Neuronal stem cell (in vitro differentiated cells): ENCODE measurements around the gene ZNF563. TPM values are rescaled to one million over a fixed set of nuclear protein-coding genes. Genes with fewer than 3 reads are reported as not detected.

Experiments used
- DNase-seq: peaks from one replicate; pipeline ENCODE4 v3.0.0-alpha.2; 2013; ENCODE audit warnings: low spot score
- H2AFZ ChIP-seq: one replicate; pipeline ENCODE4 v1.6.1; 2013; ENCODE audit warnings: mild to moderate bottlenecking, low read length, inconsistent platforms
- H2AK5ac ChIP-seq: 2 replicates; pipeline ENCODE4 v1.6.1; 2013; ENCODE audit warnings: low read depth, mild to moderate bottlenecking, inconsistent platforms, low read length, moderate library complexity, mixed read lengths
- H2BK120ac ChIP-seq: 2 replicates; pipeline ENCODE4 v1.6.1; 2013; ENCODE audit warnings: low read depth, mild to moderate bottlenecking, inconsistent platforms, low read length, moderate library complexity, mixed read lengths
- H2BK12ac ChIP-seq: one replicate; pipeline ENCODE4 v1.6.1; 2013; ENCODE audit warnings: low read length, inconsistent platforms
- H2BK15ac ChIP-seq: 2 replicates; pipeline ENCODE4 v1.6.1; 2013; ENCODE audit warnings: mild to moderate bottlenecking, low read length, inconsistent platforms, mixed read lengths
- H2BK5ac ChIP-seq: one replicate; pipeline ENCODE4 v1.6.1; 2013; ENCODE audit warnings: inconsistent platforms, mild to moderate bottlenecking, low read length, moderate library complexity
- H3K14ac ChIP-seq: one replicate; pipeline ENCODE4 v1.6.1; 2013; ENCODE audit warnings: low read length, inconsistent platforms
- H3K18ac ChIP-seq: 2 replicates; pipeline ENCODE4 v1.6.1; 2013; ENCODE audit warnings: low read length, inconsistent platforms
- H3K23ac ChIP-seq: 2 replicates; pipeline ENCODE4 v1.6.1; 2013; ENCODE audit warnings: low read depth, mild to moderate bottlenecking, mixed read lengths, low read length, inconsistent platforms; ENCODE audit not compliant: poor library complexity
- H3K27ac ChIP-seq: replicated peaks from 3 replicates; pipeline ENCODE4 v1.5.1; 2013; ENCODE audit warnings: low read length, inconsistent platforms
- H3K27me3 ChIP-seq, 3 experiments: 2 replicates each; pipeline ENCODE4 v1.6.1; 2013; ENCODE audit warnings: low read length in 3 of 3, mild to moderate bottlenecking in 2 of 3, inconsistent platforms in 1 of 3, low read depth in 1 of 3, mixed read lengths in 1 of 3, moderate library complexity in 1 of 3; ENCODE audit not compliant: control insufficient read depth in 3 of 3, insufficient read depth in 3 of 3
- H3K36me3 ChIP-seq, 2 donors: replicated peaks in 1 of 2; 2 replicates each; pipeline ENCODE4 v1.6.1; 2013; ENCODE audit warnings: low read length in 2 of 2; ENCODE audit not compliant: control insufficient read depth in 2 of 2, insufficient read depth in 2 of 2
- H3K4ac ChIP-seq: 2 replicates; pipeline ENCODE4 v1.6.1; 2013; ENCODE audit warnings: inconsistent platforms, mild to moderate bottlenecking, low read length, moderate library complexity
- H3K4me1 ChIP-seq, 2 donors: 1 replicate in 1 of 2; 2 replicates in 1 of 2; pipeline ENCODE4 v1.6.1; 2013; ENCODE audit warnings: low read length in 2 of 2, low read depth in 1 of 2; ENCODE audit not compliant: control insufficient read depth in 2 of 2, insufficient read depth in 1 of 2
- H3K4me2 ChIP-seq: one replicate; pipeline ENCODE4 v1.6.1; 2013; ENCODE audit warnings: mild to moderate bottlenecking, low read length, inconsistent platforms; ENCODE audit not compliant: insufficient read depth, poor library complexity, severe bottlenecking
- H3K4me3 ChIP-seq, 2 donors: 2 replicates each; pipeline ENCODE4 v1.5.1; 2013; ENCODE audit warnings: low read length in 2 of 2, mild to moderate bottlenecking in 2 of 2, inconsistent platforms in 1 of 2, moderate library complexity in 1 of 2
- H3K79me1 ChIP-seq: one replicate; pipeline ENCODE4 v1.6.1; 2013; ENCODE audit warnings: low read depth, mild to moderate bottlenecking, inconsistent platforms, low read length, moderate library complexity
- H3K9ac ChIP-seq: one replicate; pipeline ENCODE4 v1.6.1; 2013; ENCODE audit warnings: mild to moderate bottlenecking, low read depth, low read length, inconsistent platforms; ENCODE audit not compliant: poor library complexity
- H3K9me3 ChIP-seq, 2 donors: replicated peaks in 1 of 2; 2 replicates each; pipeline versions ENCODE3 to v1.6.1; 2013; ENCODE audit warnings: low read length in 2 of 2, mild to moderate bottlenecking in 2 of 2, inconsistent platforms in 1 of 2, low read depth in 1 of 2, mixed read lengths in 1 of 2, moderate library complexity in 1 of 2; ENCODE audit not compliant: control insufficient read depth in 2 of 2, insufficient read depth in 1 of 2
- H4K8ac ChIP-seq: one replicate; pipeline ENCODE4 v1.6.1; 2013; ENCODE audit warnings: low read depth, mild to moderate bottlenecking, inconsistent platforms, low read length, moderate library complexity
- H4K91ac ChIP-seq: one replicate; pipeline ENCODE4 v1.6.1; 2013; ENCODE audit warnings: low read length, low read depth, mild to moderate bottlenecking, inconsistent platforms; ENCODE audit not compliant: poor library complexity
- WGBS, 2 donors: extraction: QIAGEN DNeasy Blood & Tissue Kit; methylation state at CpG; one replicate each; pipeline ENCODE4 v1.1.7; 2013; ENCODE audit warnings: missing lambda C conversion rate in 2 of 2, mixed read lengths in 1 of 2; ENCODE audit not compliant: insufficient read length in 2 of 2, insufficient replicate concordance in 1 of 2; ENCODE audit errors: extremely low coverage in 2 of 2; 5-methylcytosine and 5-hydroxymethylcytosine counted together
- polyA plus RNA-seq, 2 experiments: library from polyadenylated mRNA; stranded (reverse); fragments of 200-250 nt; gene quantifications; one replicate each; pipeline ENCODE4 v1.2.3, GENCODE V29; 2013

The ZNF563 gene
- polyA plus RNA-seq (2013, experiment 1 of 2) = 0.53 TPM
- 0.61 TPM for polyA plus RNA-seq (2013, experiment 2 of 2)

DNA sequence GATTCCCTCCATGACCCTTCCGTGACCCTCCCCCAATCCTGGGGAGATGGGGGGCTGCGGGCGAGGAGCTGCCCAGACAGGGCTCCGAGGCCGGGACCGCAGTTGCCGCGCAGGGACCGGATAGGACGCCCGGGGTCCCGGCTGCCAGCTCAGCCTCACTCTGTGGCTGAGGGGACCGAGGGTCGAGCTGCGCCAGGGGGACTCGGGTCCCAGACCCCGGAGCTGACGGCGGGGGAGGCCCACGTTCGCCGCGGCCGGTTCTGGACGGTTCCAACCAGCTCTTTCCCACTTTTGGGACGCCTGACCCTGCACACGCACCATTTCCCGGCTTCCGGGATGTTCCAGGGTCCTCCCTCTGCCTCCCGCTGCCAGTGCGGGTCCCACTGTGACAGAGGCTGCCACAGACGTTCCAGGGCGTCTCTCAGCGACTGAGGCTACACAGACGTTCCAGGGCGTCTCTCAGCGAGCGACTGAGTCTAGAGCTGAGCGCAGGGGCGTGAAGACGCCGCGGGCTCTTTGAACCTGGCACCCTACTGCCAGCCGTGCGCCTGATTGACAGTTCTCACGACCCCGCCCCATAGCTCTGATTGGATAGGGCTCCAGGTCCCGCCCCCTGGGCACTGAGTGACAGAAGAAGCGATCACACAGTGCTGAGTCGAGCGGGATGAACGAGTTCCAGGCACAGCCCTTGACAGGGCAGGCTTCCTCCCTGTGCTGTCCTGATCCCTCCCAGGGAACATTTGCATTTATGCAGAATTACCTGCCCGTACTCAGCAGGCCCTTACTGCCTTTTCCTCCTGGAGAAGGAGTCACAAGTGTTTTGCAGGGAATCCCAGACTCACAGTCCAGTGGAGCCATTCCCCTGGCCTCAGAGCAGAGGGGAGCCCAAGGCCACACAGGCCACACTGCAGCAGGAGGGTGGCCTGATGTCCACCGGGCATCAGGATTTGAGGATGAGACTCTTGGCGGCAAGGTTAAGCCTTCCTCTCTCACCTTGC lies at the start of gene ZNF563:
Gene ZNF563 (minus strand): TSS at position 472 of the 998 bp plus-strand sequence. CDS start 151 bp downstream, at position 321.
- Histone ChIP-seq H4K8ac (no peak within 1 kb of the TSS), H2AK5ac (no peak within 1 kb of the TSS), H3K14ac (no peak within 1 kb of the TSS), H3K79me1 (no peaks in the 10 kb centered on the region), H3K4me2 (peak within 1 kb of the TSS; percentile 89), H3K27ac (no peak within 1 kb of the TSS), H3K23ac (peak within 1 kb of the TSS; percentile 8), H2BK15ac (peak within 1 kb of the TSS; percentile 38), H2BK12ac (no peak within 1 kb of the TSS), H3K9me3 (peaks cover 0 to 2% of the 10 kb centered on the region in 2 donors), H3K4ac (no peak within 1 kb of the TSS), H2BK5ac (no peak within 1 kb of the TSS), H3K9ac (peak within 1 kb of the TSS; percentile 78), H3K18ac (peak within 1 kb of the TSS; percentile 44), H3K27me3 (peaks cover 0 to 12% (median 0%) of the 10 kb centered on the region in 3 experiments), H3K4me3 (peak within 1 kb of the TSS; percentile 71 to 86), H3K4me1 (peaks cover 2 to 14% of the 10 kb centered on the region in 2 donors), H3K36me3 (no peaks in the 10 kb centered on the region), H4K91ac (no peak within 1 kb of the TSS), H2BK120ac (peak within 1 kb of the TSS; percentile 66), H2AFZ (peak within 1 kb of the TSS; percentile 90)
- peak; percentile 92 for DNase-seq
- WGBS, 2 donors = no CpG with 5 or more reads among the region's 55 CpGs

DNA sequence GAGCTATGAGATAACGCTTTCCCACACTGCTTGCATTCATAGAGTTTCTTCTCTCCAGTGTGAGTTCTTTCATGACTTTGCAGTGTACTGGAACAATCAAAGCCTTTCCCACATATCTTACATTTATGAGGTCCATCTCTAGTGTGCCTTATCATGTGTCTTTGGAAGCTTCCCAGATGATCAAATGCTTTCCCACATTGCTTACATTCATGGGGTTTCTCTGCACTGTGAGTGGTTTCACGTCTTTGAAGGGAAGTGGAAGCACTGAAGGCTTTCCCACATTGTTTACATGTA lies 47.0 kb upstream of the ZNF563 start:
- no peak overlapping the region for H3K4me3 ChIP-seq
- H3K14ac ChIP-seq = no peak overlapping the region

DNA sequence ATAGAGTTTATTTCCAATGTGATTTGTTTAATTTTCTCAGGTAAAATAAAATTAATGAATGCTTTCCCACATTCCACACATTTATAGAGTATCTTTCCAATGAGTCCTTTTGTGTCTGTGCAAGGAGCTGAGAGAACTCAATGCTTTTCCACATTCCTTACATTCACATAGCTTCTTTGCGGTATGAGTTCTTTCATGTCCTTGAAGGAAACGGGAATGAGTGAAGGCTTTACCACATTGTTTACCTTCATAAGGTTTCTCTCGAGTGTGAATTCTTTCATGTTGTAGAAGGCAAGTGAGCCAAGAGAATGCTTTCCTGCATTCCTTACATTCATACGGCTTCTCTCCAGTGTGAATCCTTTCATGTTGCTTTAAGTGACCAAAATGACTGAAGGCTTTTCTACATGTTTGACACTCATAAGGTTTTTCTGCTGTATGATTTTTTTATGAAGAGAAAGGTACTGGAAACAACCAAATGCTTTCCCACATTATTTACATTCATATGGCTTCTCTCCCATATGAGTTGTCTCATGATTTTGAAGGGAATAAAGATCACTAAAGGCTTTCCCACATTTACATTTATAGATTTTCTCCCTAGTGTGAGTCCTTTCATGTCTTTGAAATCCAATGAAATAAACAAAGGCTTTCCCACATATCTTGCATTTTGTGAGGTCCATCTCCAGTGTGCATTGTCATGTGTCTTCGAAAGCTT lies 46.5 kb upstream of the ZNF563 start:
- no peak overlapping the region for H3K27ac ChIP-seq
- H2AK5ac ChIP-seq = no peak overlapping the region
- peaks cover 8 to 56% of the 10 kb centered on the region in 2 donors for H3K9me3 ChIP-seq
- H3K36me3 ChIP-seq = peaks cover 1 to 7% of the 10 kb centered on the region in 2 donors
- H2BK5ac ChIP-seq = no peak overlapping the region
- H2AFZ ChIP-seq = no peak overlapping the region
- H3K14ac ChIP-seq = no peak overlapping the region
- no peak overlapping the region for H3K9ac ChIP-seq
- H2BK120ac ChIP-seq = no peak overlapping the region
- no peak overlapping the region for H3K4ac ChIP-seq
- H2BK15ac ChIP-seq = no peak overlapping the region
- H4K91ac ChIP-seq = no peak overlapping the region
- H3K4me2 ChIP-seq = no peak overlapping the region
- DNase-seq = no peak
- H3K4me3 ChIP-seq = no peak overlapping the region
- H3K79me1 ChIP-seq = no peaks in the 10 kb centered on the region
- H3K18ac ChIP-seq = no peak overlapping the region
- H3K23ac ChIP-seq = no peak overlapping the region
- no peak overlapping the region for H2BK12ac ChIP-seq
- WGBS, 2 donors = no CpG with 5 or more reads among the region's 5 CpGs
- H4K8ac ChIP-seq = no peak overlapping the region
- H3K27me3 ChIP-seq = no peaks in the 10 kb centered on the region
- no peaks in the 10 kb centered on the region for H3K4me1 ChIP-seq

More for the DNA sequence above, 47.0 kb upstream of the ZNF563 start:
- no peak overlapping the region for H4K91ac ChIP-seq
- H2AK5ac ChIP-seq = no peak overlapping the region
- H2AFZ ChIP-seq = no peak overlapping the region
- WGBS, 2 donors = no CpG with 5 or more reads among the region's 2 CpGs
- no peak overlapping the region for H2BK5ac ChIP-seq
- no peak overlapping the region for H3K4me2 ChIP-seq
- H3K27me3 ChIP-seq = no peaks in the 10 kb centered on the region
- H3K9me3 ChIP-seq = peaks cover 8 to 56% of the 10 kb centered on the region in 2 donors
- DNase-seq = no peak
- H3K79me1 ChIP-seq = no peaks in the 10 kb centered on the region
- H3K18ac ChIP-seq = no peak overlapping the region
- H2BK15ac ChIP-seq = no peak overlapping the region
- no peak overlapping the region for H3K9ac ChIP-seq
- H3K36me3 ChIP-seq = peaks cover 1 to 7% of the 10 kb centered on the region in 2 donors
- no peak overlapping the region for H4K8ac ChIP-seq
- H3K4ac ChIP-seq = no peak overlapping the region
- no peak overlapping the region for H2BK12ac ChIP-seq
- H3K23ac ChIP-seq = no peak overlapping the region
- H2BK120ac ChIP-seq = no peak overlapping the region
- no peak overlapping the region for H3K27ac ChIP-seq
- H3K4me1 ChIP-seq = no peaks in the 10 kb centered on the region

DNA sequence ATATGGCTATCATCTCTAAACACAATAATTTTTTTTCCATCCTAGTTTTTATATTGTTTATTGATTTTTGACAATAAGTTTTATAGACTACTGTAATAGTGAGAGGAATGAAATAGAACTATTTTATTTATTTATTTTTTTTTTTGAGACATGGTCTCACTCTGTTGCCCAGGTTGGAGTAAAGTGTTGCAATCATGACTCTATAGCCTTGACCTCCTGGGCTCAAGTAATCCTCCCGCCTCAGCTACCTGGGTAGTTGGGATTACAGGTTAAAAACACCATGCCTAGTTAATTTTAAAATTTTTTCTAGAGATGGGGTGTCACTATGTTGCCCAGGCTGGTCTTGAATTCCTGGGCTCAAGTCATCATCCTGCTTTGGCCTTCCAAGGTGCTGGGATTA lies 40.6 kb upstream of the ZNF563 start:
- Histone ChIP-seq H3K9me3 (peaks cover 2 to 29% of the 10 kb centered on the region in 2 donors), H3K79me1 (no peaks in the 10 kb centered on the region), H2BK5ac (no peak overlapping the region), H2BK15ac (no peak overlapping the region), H3K27ac (no peak overlapping the region), H3K4me3 (no peak overlapping the region), H3K4me2 (no peak overlapping the region), H3K14ac (no peak overlapping the region), H2BK12ac (no peak overlapping the region), H3K36me3 (no peaks in the 10 kb centered on the region), H2BK120ac (no peak overlapping the region), H3K23ac (no peak overlapping the region), H4K8ac (no peak overlapping the region), H4K91ac (no peak overlapping the region), H2AFZ (no peak overlapping the region), H3K9ac (no peak overlapping the region), H3K4ac (no peak overlapping the region), H3K18ac (no peak overlapping the region), H3K4me1 (no peaks in the 10 kb centered on the region), H2AK5ac (no peak overlapping the region), H3K27me3 (no peaks in the 10 kb centered on the region)
- WGBS, 2 donors = no CpG with 5 or more reads among the region's 1 CpG
- no peak for DNase-seq
